Esophagus squamous epithelium (tissue), 5 donors: Measurements from ENCODE around the gene LBX2. TPM values are rescaled to one million over a fixed set of nuclear protein-coding genes. Genes with fewer than 3 reads are reported as not detected.

Experiments used
- DNase-seq: peaks from one replicate; lab custom pipeline; 2025; lab: John Stamatoyannopoulos, UW
- H3K27ac ChIP-seq, 4 donors: fragments of 200-600 bp; sonication (generic); one replicate each; pipeline ENCODE4 v1.5.1; 2016 to 2019; ENCODE audit warnings: mild to moderate bottlenecking in 1 of 4
- H3K27me3 ChIP-seq, 4 donors: fragments of 200-600 bp; sonication (generic); 1 replicate in 3 of 4; 2 replicates in 1 of 4; pipeline versions ENCODE4 v1.5.1 to v1.6.0; 2017 to 2021; ENCODE audit warnings: antibody characterized with exemption in 1 of 4
- H3K36me3 ChIP-seq, 3 donors: fragments of 200-600 bp; sonication (generic); one replicate each; pipeline ENCODE4 v1.5.1; 2016 to 2019
- H3K4me1 ChIP-seq, 3 donors: fragments of 200-600 bp; sonication (generic); one replicate each; pipeline ENCODE4 v1.5.1; 2017 to 2019
- H3K4me3 ChIP-seq, 4 donors: fragments of 200-600 bp; sonication (generic); 1 replicate in 3 of 4; 2 replicates in 1 of 4; pipeline ENCODE4 v1.5.1; 2016 to 2019; ENCODE audit warnings: mild to moderate bottlenecking in 2 of 4, moderate library complexity in 1 of 4
- H3K9me3 ChIP-seq, 3 donors: fragments of 200-600 bp; sonication (generic); one replicate each; pipeline ENCODE4 v1.5.1; 2016 to 2019
- POLR2A ChIP-seq, 4 donors: fragments of 450-650 bp; IDR thresholded peaks; one replicate each; pipeline ENCODE4 v1.6.1; 2017; ENCODE audit warnings: antibody characterized with exemption in 4 of 4, mild to moderate bottlenecking in 4 of 4, moderate library complexity in 3 of 4
- WGBS, 2 donors: methylation state at CpG; one replicate each; pipeline ENCODE4 v1.1.5; 2018; 5-methylcytosine and 5-hydroxymethylcytosine counted together
- intact Hi-C: fragments of 100-400 bp; cut with DNase I; formaldehyde crosslinking; loops from one replicate; pipeline ENCODE4 v1.15.0; 2022
- total RNA-seq, 4 donors: library from RNA; depleted of rRNA; stranded (reverse); fragments of >200 nt; gene quantifications; one replicate each; pipeline ENCODE4 v1.1.0, GENCODE V29; 2016
- TF ChIP-seq, protein P1 (sequence below), 6 experiments: fragments of 450-650 bp in 4 of 6; fragments of 200-600 bp in 2 of 6; sonication (generic) in 2 of 6; IDR thresholded peaks; one replicate each; pipeline ENCODE4 v1.5.1; 2016 to 2019; ENCODE audit warnings: antibody characterized with exemption in 6 of 6, mild to moderate bottlenecking in 4 of 6, moderate library complexity in 4 of 6
- donor health status: DM: yes; HTN: yes; CAD: no.

Gene LBX2
- total RNA-seq, 4 donors from 2014 or later: 0.38 to 0.57 TPM; not detected in 2

DNA sequence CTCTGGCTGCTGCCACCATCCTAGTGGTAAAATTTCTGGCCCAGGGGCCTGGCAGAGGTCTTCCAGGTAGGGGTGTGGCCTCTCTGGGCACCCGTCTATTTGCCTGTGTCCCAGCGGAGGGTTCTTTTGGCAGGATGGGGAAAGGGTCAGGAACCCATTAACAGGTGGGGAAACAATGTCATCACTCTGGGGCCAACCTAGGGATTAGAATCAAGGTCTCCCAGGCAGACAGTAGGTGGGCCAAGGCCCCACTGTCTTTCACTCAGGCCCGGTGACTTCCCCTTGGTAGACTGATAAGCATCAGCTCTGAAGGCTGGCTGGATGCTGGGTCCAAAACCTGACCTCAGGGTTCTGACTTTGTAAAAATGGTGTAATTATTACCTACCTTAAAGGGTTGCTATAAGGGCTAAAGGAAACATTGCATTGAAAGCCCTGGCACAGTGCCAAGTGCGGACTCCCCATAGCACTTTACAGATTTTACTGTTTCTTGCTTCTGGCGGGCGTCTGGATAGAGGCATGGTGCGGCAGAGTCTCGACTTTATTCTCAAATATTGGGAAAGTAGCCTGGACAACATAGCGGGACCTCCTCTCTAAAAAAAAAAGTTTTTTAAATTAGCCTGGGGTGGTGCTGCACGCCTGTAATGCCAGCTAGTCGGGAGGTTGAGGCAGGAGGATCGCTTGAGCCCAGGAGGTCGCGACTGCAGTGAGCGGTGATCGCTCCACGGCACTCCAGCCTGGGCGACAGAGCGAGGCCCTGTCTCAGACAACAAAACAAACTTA, 2.2 kb downstream of the LBX2 start:
- intact Hi-C loops: no loop called here
- TF ChIP-seq POLR2A (IDR thresholded peaks at IDR 0.05): no peak
- TF ChIP-seq, protein P1, sequence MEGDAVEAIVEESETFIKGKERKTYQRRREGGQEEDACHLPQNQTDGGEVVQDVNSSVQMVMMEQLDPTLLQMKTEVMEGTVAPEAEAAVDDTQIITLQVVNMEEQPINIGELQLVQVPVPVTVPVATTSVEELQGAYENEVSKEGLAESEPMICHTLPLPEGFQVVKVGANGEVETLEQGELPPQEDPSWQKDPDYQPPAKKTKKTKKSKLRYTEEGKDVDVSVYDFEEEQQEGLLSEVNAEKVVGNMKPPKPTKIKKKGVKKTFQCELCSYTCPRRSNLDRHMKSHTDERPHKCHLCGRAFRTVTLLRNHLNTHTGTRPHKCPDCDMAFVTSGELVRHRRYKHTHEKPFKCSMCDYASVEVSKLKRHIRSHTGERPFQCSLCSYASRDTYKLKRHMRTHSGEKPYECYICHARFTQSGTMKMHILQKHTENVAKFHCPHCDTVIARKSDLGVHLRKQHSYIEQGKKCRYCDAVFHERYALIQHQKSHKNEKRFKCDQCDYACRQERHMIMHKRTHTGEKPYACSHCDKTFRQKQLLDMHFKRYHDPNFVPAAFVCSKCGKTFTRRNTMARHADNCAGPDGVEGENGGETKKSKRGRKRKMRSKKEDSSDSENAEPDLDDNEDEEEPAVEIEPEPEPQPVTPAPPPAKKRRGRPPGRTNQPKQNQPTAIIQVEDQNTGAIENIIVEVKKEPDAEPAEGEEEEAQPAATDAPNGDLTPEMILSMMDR (IDR thresholded peaks at IDR 0.05): no peak
- H3K4me1 ChIP-seq: peaks cover 25 to 34% (median 29%) of the 10 kb centered on the region in 3 donors
- H3K36me3 ChIP-seq: peaks cover 2 to 23% (median 6%) of the 10 kb centered on the region in 3 donors
- peak overlapping the region; percentile 29 to 61 (median 50) for H3K4me3 ChIP-seq
- WGBS, 2 donors: 56 to 58% methylated on average over 12 to 15 of the region's 19 CpGs
- no peak overlapping the region for H3K27ac ChIP-seq
- no peaks in the 10 kb centered on the region for H3K9me3 ChIP-seq
- no peak for DNase-seq
- H3K27me3 ChIP-seq: peaks cover 7 to 58% (median 20%) of the 10 kb centered on the region in 4 donors

DNA sequence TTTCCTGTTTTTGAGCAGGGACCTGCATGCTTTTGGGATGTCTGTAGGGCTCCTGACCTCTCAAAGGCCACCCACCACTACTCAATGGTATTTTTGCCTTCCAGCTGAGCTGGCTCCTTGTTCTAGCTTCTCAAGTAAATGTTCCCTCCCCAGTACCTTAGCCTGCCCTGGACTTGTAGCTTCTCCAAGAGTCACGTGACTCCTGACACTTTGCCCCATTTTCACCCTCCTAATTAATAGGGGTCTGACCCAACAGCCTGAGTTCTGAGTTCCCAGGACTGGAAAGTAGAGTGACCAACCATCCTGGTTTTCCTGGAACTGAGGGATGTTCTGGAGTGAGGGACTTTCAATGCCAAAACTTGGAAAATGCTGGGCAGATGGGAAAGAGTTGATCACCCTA, 4.0 kb downstream of the LBX2 start:
- Histone ChIP-seq H3K27ac (no peak overlapping the region), H3K36me3 (peaks cover 18 to 41% (median 19%) of the 10 kb centered on the region in 3 donors), H3K4me3 (no peak overlapping the region), H3K4me1 (peaks cover 22 to 30% (median 25%) of the 10 kb centered on the region in 3 donors), H3K27me3 (peaks cover 7 to 40% (median 20%) of the 10 kb centered on the region in 4 donors), H3K9me3 (no peaks in the 10 kb centered on the region)
- no peak for TF ChIP-seq POLR2A (IDR thresholded peaks at IDR 0.05)
- TF ChIP-seq, protein P1 (IDR thresholded peaks at IDR 0.05): no peak
- intact Hi-C loops: no loop called here
- 75% methylated on average over 1 of the region's 1 CpG; no CpG with 5 or more reads in 1 of the 2 donors for WGBS, 2 donors
- DNase-seq: no peak

DNA sequence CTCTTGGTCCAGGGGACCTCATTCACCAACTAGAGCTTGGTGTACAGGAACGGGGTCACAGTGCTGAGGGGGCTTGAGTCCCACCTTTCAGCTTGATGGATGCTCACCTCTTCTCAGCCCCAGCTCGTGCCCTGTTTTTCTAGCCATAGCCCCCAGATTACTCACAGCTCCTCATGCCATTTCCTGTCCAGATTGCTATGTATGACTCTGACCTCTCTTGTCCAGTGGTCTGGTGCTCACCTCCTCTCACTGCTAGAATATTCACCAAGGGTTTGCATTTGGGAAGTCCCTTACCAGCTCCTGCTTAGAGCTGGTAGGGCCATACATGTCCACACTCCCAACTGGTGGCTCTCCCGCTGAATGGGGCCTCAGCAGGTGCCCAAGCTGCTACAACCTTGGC, 5.9 kb downstream of the LBX2 start:
- Histone ChIP-seq H3K27me3 (peaks cover 0 to 21% (median 7%) of the 10 kb centered on the region in 4 donors), H3K4me3 (no peak overlapping the region), H3K27ac (no peak overlapping the region), H3K4me1 (peaks cover 10 to 14% (median 13%) of the 10 kb centered on the region in 3 donors), H3K36me3 (peaks cover 20 to 59% (median 21%) of the 10 kb centered on the region in 3 donors), H3K9me3 (no peaks in the 10 kb centered on the region)
- TF ChIP-seq POLR2A (IDR thresholded peaks at IDR 0.05): no peak
- TF ChIP-seq, protein P1 (IDR thresholded peaks at IDR 0.05): no peak
- WGBS, 2 donors: 85% methylated on average over 3 of the region's 3 CpGs
- intact Hi-C loops: no loop called here
- no peak for DNase-seq

DNA sequence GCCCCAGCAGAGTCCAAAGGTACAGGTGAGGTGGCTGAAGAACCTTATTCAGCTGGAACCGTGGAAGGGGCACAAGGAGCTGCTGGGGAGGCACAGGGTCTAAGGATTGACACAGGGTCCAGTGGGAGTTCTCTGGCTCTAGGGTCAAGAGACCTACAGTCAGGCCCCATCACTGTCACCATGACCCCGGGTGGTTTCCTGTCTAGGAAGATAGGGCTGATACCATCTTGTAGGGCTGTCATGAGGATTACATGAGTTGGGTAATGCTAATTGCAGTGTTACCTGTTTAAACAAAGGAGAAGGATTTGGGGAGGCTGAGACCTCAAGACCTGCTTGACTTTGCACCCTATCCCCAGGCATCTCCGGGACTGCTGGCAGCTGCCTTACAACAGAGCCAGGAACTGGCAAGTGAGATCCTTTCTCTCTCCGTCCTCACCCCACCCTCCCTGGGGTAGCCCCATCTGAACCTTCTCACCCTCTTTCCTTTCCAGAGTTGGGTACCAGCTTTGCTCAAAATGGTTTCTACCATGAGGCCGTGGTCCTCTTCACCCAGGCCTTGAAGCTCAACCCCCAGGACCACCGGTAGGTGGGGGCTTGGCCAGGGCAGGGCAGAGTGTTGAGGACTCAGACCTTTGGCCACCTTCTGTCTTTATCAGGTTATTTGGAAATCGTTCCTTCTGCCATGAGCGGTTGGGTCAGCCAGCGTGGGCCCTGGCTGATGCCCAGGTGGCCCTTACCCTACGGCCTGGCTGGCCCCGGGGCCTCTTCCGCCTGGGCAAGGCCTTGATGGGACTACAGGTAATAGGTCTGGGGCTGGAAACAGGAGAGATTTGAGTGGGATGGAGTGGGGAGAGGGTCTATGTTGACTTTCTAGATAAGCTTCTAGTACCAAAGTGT, 7.5 kb downstream of the LBX2 start:
- 88 to 92% methylated on average over 5 to 8 of the region's 12 CpGs for WGBS, 2 donors
- H3K4me3 ChIP-seq: no peak overlapping the region
- H3K9me3 ChIP-seq: no peaks in the 10 kb centered on the region
- no peak overlapping the region for H3K27ac ChIP-seq
- peaks cover 0 to 5% (median 0%) of the 10 kb centered on the region in 4 donors for H3K27me3 ChIP-seq
- TF ChIP-seq, protein P1 (IDR thresholded peaks at IDR 0.05): no peak
- no peak for TF ChIP-seq POLR2A (IDR thresholded peaks at IDR 0.05)
- H3K36me3 ChIP-seq: peaks cover 20 to 75% (median 21%) of the 10 kb centered on the region in 3 donors
- no peak for DNase-seq
- no peaks in the 10 kb centered on the region for H3K4me1 ChIP-seq
- intact Hi-C loops: no loop called here
